HepG2 (cell line): ENCODE results near the gene SEPTIN2. TPM values are rescaled to one million over a fixed set of nuclear protein-coding genes. Genes with fewer than 3 reads are reported as not detected.

Source experiments
- ELF3 ChIP-seq: IDR thresholded peaks from 2 replicates; pipeline ENCODE4 v1.6.1; 2016; ENCODE audit warnings: missing genetic modification reagents, missing compliant biosample characterization
- GTF2F1 ChIP-seq: fragments of 150-350 bp; IDR thresholded peaks from 2 replicates; pipeline ENCODE4 v1.6.1; 2014; ENCODE audit warnings: low read length
- HCFC1 ChIP-seq: fragments of 150-350 bp; IDR thresholded peaks from 2 replicates; pipeline ENCODE4 v1.6.1; 2014; ENCODE audit warnings: low read depth, low read length
- HMG20A ChIP-seq: IDR thresholded peaks from 2 replicates; pipeline ENCODE4 v1.6.1; 2016; ENCODE audit warnings: borderline replicate concordance
- MYC ChIP-seq: sonication (generic); formaldehyde crosslinking; IDR thresholded peaks from 2 replicates; pipeline ENCODE4 v1.9.0; 2021; ENCODE audit warnings: missing genetic modification reagents, borderline replicate concordance
- PRMT3 ChIP-seq: sonication (generic); formaldehyde crosslinking; IDR thresholded peaks from 2 replicates; pipeline ENCODE4 v1.8.1; 2022; ENCODE audit warnings: low read depth, mild to moderate bottlenecking, moderate library complexity, missing genetic modification reagents, borderline replicate concordance
- SSRP1 ChIP-seq: IDR thresholded peaks from 2 replicates; pipeline ENCODE4 v1.6.1; 2016; ENCODE audit warnings: control low read depth
- TBL1XR1 ChIP-seq: fragments of 150-350 bp; IDR thresholded peaks from 2 replicates; pipeline ENCODE4 v1.6.1; 2014; ENCODE audit warnings: borderline replicate concordance, low read length; ENCODE audit not compliant: partially characterized antibody
- ZNF207 ChIP-seq: fragments of 450-650 bp; IDR thresholded peaks from 2 replicates; pipeline ENCODE4 v1.6.1; 2016; ENCODE audit warnings: antibody characterized with exemption, borderline replicate concordance
- ZNF577 ChIP-seq: sonication (generic); formaldehyde crosslinking; IDR thresholded peaks from 2 replicates; pipeline ENCODE4 v1.4.0; 2020; ENCODE audit warnings: mild to moderate bottlenecking, low read depth, missing genetic modification reagents, borderline replicate concordance
- ZSCAN31 ChIP-seq: sonication (generic); formaldehyde crosslinking; IDR thresholded peaks from 2 replicates; pipeline ENCODE4 v1.5.0; 2020; ENCODE audit warnings: low read depth, mild to moderate bottlenecking, missing genetic modification reagents
- polyA plus RNA-seq, 8 experiments: library from polyadenylated mRNA; depleted of rRNA in 3 of 8; stranded (reverse) in 7 of 8; unstranded in 1 of 8; fragments of >200 nt; fragmentation: Illumina TruSeq in 4 of 8; extraction: Trizol in 4 of 8; gene quantifications; 2 replicates each; pipeline versions ENCODE4 v1.2.1 to v1.2.3, GENCODE V29; 2011 to 2016; ENCODE audit warnings: low read depth in 4 of 8, missing spikeins in 1 of 8, mixed read lengths in 1 of 8; ENCODE audit not compliant: insufficient read depth in 1 of 8
- total RNA-seq, 5 experiments: library from RNA; depleted of rRNA; stranded (reverse); fragments of >200 nt; fragmentation: Illumina TruSeq; extraction: Trizol; gene quantifications; 2 replicates each; pipeline ENCODE4 v1.2.3, GENCODE V29; 2016; ENCODE audit warnings: low read depth in 1 of 5
- TF ChIP-seq, protein P1 (sequence below): sonication (generic); formaldehyde crosslinking; IDR thresholded peaks from 2 replicates; pipeline ENCODE4 v1.4.0; 2020; ENCODE audit warnings: mild to moderate bottlenecking, missing genetic modification reagents, borderline replicate concordance
- TF ChIP-seq, protein P2 (sequence below): sonication (generic); formaldehyde crosslinking; IDR thresholded peaks from 2 replicates; pipeline ENCODE4 v1.4.0; 2020; ENCODE audit warnings: missing genetic modification reagents, borderline replicate concordance
- TF ChIP-seq, protein P3 (sequence below): sonication (generic); formaldehyde crosslinking; IDR thresholded peaks from 2 replicates; pipeline ENCODE4 v1.4.0; 2020; ENCODE audit warnings: missing genetic modification reagents, borderline replicate concordance

SEPTIN2 gene
- total and polyA plus RNA-seq, 2 of the 13 experiments (the other 11 are each of a cell fraction or from before 2014, with no cell fraction given): 493 to 733 TPM

DNA sequence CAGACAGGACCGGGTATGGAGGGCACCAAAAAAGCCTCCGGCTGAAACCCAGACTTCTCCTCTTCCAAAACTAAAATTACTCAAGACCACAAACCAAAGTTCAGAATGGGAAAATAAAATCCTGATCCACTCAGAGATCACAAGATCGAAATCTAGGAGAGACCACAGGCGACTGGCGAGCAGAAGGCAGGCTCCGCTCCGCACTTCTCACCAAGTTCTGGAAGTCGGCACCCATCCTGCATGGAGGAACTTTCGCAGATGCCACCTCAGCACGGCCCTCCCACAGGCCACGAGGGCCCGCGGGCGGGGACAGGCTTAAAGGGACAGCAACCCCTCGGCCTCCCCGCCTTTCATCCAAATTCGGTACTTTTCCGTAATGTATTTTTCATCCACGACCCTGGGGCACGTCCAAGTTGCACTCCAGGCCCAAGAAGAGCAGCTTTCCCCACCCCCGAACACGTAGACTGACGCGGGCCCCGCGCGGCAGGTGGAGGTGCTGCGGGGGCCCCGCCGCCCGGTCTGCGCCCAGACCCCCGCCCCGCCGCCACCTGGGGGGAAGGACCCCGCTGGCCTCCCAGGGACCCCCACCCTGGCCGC is 43.9 kb upstream of the SEPTIN2 start (continued):
- TF ChIP-seq ELF3 (CRISPR knock-in tag): no peak
- TF ChIP-seq, protein P1, sequence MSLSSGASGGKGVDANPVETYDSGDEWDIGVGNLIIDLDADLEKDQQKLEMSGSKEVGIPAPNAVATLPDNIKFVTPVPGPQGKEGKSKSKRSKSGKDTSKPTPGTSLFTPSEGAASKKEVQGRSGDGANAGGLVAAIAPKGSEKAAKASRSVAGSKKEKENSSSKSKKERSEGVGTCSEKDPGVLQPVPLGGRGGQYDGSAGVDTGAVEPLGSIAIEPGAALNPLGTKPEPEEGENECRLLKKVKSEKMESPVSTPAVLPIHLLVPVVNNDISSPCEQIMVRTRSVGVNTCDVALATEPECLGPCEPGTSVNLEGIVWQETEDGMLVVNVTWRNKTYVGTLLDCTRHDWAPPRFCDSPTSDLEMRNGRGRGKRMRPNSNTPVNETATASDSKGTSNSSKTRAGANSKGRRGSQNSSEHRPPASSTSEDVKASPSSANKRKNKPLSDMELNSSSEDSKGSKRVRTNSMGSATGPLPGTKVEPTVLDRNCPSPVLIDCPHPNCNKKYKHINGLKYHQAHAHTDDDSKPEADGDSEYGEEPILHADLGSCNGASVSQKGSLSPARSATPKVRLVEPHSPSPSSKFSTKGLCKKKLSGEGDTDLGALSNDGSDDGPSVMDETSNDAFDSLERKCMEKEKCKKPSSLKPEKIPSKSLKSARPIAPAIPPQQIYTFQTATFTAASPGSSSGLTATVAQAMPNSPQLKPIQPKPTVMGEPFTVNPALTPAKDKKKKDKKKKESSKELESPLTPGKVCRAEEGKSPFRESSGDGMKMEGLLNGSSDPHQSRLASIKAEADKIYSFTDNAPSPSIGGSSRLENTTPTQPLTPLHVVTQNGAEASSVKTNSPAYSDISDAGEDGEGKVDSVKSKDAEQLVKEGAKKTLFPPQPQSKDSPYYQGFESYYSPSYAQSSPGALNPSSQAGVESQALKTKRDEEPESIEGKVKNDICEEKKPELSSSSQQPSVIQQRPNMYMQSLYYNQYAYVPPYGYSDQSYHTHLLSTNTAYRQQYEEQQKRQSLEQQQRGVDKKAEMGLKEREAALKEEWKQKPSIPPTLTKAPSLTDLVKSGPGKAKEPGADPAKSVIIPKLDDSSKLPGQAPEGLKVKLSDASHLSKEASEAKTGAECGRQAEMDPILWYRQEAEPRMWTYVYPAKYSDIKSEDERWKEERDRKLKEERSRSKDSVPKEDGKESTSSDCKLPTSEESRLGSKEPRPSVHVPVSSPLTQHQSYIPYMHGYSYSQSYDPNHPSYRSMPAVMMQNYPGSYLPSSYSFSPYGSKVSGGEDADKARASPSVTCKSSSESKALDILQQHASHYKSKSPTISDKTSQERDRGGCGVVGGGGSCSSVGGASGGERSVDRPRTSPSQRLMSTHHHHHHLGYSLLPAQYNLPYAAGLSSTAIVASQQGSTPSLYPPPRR: no peak
- no peak for TF ChIP-seq PRMT3 (CRISPR knock-in tag)
- TF ChIP-seq ZNF577 (CRISPR knock-in tag): no peak
- no peak for TF ChIP-seq ZNF207
- TF ChIP-seq HMG20A: no peak
- TF ChIP-seq GTF2F1: no peak
- TF ChIP-seq HCFC1: no peak
- no peak for TF ChIP-seq TBL1XR1
- peak; percentile 82; the same call in 1 of the 2 replicates for TF ChIP-seq MYC
- TF ChIP-seq, protein P2, sequence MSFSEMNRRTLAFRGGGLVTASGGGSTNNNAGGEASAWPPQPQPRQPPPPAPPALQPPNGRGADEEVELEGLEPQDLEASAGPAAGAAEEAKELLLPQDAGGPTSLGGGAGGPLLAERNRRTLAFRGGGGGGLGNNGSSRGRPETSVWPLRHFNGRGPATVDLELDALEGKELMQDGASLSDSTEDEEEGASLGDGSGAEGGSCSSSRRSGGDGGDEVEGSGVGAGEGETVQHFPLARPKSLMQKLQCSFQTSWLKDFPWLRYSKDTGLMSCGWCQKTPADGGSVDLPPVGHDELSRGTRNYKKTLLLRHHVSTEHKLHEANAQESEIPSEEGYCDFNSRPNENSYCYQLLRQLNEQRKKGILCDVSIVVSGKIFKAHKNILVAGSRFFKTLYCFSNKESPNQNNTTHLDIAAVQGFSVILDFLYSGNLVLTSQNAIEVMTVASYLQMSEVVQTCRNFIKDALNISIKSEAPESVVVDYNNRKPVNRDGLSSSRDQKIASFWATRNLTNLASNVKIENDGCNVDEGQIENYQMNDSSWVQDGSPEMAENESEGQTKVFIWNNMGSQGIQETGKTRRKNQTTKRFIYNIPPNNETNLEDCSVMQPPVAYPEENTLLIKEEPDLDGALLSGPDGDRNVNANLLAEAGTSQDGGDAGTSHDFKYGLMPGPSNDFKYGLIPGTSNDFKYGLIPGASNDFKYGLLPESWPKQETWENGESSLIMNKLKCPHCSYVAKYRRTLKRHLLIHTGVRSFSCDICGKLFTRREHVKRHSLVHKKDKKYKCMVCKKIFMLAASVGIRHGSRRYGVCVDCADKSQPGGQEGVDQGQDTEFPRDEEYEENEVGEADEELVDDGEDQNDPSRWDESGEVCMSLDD (CRISPR knock-in tag): no peak
- TF ChIP-seq, protein P3, sequence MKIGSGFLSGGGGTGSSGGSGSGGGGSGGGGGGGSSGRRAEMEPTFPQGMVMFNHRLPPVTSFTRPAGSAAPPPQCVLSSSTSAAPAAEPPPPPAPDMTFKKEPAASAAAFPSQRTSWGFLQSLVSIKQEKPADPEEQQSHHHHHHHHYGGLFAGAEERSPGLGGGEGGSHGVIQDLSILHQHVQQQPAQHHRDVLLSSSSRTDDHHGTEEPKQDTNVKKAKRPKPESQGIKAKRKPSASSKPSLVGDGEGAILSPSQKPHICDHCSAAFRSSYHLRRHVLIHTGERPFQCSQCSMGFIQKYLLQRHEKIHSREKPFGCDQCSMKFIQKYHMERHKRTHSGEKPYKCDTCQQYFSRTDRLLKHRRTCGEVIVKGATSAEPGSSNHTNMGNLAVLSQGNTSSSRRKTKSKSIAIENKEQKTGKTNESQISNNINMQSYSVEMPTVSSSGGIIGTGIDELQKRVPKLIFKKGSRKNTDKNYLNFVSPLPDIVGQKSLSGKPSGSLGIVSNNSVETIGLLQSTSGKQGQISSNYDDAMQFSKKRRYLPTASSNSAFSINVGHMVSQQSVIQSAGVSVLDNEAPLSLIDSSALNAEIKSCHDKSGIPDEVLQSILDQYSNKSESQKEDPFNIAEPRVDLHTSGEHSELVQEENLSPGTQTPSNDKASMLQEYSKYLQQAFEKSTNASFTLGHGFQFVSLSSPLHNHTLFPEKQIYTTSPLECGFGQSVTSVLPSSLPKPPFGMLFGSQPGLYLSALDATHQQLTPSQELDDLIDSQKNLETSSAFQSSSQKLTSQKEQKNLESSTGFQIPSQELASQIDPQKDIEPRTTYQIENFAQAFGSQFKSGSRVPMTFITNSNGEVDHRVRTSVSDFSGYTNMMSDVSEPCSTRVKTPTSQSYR: no peak
- TF ChIP-seq SSRP1 (CRISPR knock-in tag): no peak
- 0 out of 2 replicates have a peak, but pooled peaks have one; percentile 25 for TF ChIP-seq ZSCAN31 (CRISPR knock-in tag)
